Measurements from ENCODE around the gene CLIC3.

Gene CLIC3

DNA sequence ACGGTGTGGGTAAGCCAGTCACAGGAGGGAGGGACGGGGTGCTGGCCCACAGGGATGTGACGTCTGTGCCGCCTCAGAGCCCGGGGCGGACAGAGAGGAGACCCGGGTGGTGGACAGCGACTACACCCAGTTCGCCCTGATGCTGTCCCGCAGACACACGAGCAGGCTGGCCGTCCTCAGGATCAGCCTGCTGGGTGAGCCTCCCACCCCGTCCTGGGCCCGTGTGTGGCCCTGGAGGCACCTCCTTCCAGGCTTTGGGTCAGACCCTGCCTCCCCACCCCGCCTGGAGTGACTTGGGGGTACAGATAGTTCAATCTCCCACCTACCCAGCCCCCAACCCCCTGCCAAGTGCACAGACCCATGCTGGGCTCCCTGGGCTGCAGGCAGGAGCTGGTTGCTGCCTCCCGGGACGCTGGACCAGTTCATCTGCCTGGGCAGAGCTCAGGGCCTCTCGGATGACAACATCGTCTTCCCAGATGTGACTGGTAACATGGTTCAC is 42.5 kb downstream of the CLIC3 start:
- H3K27ac ChIP-seq = no peak overlapping the region
- TF ChIP-seq, protein P1, sequence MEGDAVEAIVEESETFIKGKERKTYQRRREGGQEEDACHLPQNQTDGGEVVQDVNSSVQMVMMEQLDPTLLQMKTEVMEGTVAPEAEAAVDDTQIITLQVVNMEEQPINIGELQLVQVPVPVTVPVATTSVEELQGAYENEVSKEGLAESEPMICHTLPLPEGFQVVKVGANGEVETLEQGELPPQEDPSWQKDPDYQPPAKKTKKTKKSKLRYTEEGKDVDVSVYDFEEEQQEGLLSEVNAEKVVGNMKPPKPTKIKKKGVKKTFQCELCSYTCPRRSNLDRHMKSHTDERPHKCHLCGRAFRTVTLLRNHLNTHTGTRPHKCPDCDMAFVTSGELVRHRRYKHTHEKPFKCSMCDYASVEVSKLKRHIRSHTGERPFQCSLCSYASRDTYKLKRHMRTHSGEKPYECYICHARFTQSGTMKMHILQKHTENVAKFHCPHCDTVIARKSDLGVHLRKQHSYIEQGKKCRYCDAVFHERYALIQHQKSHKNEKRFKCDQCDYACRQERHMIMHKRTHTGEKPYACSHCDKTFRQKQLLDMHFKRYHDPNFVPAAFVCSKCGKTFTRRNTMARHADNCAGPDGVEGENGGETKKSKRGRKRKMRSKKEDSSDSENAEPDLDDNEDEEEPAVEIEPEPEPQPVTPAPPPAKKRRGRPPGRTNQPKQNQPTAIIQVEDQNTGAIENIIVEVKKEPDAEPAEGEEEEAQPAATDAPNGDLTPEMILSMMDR (conservative IDR thresholded peaks at IDR 0.05) = no peak

DNA sequence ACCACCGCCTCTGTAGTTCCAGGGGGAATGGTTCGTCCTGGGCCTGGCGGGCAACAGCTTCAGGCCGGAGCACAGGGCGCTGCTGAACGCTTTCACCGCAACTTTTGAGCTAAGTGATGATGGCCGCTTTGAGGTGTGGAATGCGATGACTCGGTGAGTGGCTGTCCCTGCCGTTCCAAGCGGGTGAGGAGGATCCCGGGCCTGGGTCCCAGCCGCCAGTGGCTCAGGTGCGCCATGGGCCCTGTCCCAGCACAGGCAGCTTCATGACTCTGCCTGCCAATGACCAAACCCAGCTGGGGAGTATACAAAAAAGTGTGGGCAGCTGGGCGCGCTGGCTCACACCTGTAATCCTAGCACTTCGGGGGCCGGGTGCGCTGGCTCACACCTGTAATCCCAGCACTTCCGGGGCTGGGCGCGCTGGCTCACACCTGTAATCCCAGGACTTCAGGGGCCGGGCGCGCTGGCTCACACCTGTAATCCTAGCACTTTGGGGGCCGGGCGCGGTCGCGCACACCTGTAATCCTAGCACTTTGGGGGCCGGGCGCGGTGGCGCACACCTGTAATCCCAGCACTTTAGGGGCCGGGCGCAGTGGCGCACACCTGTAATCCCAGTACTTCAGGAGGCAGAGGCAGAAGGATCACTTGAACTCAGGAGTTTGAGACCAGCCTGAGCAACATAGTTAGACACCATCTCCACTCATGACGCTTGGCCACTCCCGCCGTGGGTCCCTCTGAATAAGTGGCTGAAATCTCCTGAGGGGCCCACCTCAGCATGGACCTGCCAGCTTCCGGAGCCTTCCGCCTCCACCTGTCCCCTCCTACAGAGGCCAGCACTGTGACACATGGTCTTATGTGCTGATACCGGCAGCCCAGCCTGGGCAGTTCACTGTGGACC is 43.2 kb downstream of the CLIC3 start:
- no peak overlapping the region for H3K27ac ChIP-seq
- TF ChIP-seq, protein P1 (conservative IDR thresholded peaks at IDR 0.05) = no peak

DNA sequence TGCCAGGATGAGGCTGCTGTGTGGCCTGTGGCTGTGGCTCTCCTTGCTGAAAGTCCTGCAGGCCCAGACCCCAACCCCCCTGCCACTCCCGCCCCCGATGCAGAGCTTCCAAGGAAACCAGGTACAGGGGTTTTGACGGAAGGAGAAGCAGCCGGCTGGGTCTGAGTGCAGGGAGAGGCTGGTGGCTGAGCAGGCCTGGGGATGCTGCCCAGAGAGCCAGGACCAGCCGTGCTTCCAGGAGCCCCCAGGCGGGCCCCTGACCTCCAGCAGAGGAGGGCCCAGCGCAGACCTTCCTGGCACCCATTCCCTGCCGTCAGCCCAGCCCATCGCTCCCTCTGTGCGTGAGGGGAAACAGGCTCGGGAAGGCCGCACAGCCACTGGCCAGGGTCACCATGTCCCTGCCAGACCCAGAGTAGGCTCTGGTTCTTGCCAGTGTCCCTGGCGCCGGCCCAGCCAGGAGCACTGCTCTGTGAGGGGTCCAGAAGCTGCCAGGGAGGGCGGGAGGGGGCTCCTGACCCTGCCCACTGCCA is 44.0 kb downstream of the CLIC3 start:
- H3K27ac ChIP-seq = peak overlapping the region; percentile 97; the same call in 1 of the 2 replicates
- TF ChIP-seq, protein P1 (conservative IDR thresholded peaks at IDR 0.05) = no peak

DNA sequence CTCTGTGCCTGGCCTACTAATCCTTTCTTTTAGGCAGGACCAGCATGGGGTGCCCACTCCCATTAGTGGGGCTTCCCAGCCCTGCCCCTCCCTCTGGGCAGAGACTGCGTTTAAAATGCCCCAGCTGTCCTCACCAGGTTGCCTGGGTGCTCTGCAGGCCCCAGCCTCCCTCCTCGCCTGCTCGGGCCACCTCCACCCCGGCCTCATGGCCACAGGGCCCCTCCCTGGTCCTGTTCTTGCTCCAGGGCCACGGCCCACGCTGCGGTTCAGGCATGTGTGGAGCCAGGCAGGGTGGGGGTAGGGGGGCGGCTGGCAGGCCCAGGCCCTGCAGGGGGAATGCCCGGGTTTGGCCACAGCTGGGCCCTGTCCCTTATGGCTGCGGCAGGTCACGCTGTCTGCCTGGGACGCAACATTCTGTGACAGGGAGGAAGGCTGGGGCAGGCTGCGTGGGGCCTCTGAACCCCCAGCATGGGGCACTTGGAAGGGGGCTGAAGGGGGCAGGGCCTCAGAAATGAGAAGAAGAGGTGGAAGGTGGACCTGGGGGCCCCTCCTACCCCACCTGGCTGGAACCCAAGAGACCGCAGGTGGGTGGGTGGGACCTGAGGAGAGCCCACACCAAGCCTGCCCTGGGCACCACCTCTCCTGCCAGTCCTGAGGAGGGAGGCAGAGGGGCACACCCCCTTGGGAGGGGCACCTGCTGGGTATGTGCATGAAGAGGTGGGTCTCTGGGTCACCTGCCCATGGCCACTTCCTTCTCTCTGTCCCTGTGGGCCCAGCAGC is 44.6 kb downstream of the CLIC3 start, which contains the start of gene LCN12:
TSS of gene LCN12 (plus strand) at position 733 of the 780 bp plus-strand sequence. CDS start 55 bp downstream, outside the sequence.
- TF ChIP-seq, protein P1 (conservative IDR thresholded peaks at IDR 0.05) = no peak
- H3K27ac ChIP-seq = peak within 1 kb of the TSS; percentile 97

DNA sequence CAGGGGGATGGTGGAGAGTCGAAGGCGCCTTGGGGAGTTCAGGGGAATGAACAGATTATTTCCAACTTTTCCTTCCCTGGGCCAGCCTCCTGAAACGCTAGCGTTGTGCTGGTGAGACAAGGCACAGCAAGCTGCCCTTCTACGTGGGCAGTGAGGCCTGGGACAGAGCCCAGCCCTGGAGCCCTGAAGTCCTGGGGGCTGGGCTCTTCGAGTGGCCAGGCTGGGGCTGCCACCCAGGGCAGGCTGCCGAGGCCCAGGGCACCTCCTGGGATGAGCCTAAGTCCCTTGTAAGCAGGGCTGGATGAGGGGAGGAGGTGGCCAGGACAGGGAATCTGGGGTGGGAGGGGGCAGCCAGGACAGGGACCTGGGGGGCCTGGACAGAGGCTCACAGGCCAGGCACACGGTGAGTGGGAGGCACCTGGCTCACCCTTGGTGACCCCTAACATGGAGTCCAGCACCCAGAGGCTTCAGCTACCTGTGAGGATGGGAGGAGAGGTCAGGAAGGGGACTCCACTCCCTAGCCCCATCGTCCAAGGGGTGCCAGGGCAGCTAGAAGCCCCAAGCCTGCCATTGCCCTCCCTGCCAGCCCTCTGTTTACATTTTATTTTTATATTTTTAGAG is 45.6 kb downstream of the CLIC3 start:
- peak overlapping the region; percentile 97 for H3K27ac ChIP-seq
- TF ChIP-seq, protein P1 (conservative IDR thresholded peaks at IDR 0.05) = no peak

DNA sequence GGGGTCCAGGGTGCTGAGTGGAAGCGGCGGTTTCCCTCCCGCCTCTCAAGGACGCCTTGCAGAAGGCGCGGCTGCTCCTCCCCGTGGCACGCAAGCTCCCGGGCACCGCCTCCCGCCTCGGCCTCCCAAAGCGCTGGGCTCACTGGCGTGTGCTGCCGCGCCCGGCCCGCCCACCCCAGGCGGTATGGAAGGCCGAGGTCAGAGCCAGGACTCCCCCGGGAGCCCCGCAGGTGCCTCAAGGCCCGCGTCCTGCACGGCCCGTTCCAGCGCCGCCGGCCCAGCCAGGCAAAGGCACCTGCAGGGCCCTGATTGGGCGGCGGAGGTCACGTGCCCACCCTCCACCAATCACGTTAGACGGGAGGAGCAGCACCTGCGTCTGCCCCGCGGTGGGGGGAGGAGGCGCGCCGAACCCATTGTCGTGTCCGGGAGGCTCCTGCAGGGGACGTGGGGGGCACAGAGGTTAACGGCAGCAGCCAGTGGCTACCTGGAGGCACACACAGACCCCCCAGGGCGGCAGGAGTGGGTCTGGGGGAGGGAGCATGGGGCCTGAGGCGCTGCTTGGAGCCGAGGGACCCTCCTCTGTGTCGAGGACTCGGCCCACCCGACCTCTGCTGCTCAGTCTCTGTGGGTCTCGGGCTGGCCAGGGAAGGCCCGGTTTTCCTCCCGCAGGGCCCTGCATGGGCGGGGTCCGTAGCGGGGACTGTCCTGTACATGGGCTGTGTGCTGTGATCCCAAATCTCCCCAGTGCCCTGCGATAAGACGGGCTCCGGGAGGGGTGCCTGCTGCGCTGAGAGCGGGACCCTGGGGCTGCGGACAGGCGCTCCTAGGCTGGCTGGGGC is 46.3 kb downstream of the CLIC3 start:
- TF ChIP-seq, protein P1 (conservative IDR thresholded peaks at IDR 0.05) = peak; percentile 29
- peak overlapping the region; percentile 97 for H3K27ac ChIP-seq

Measured in VCaP (cell line).